ENCODE data around the gene SPC25. TPM values are rescaled to one million over a fixed set of nuclear protein-coding genes. Genes with fewer than 3 reads are reported as not detected.
"Not testable (repeated sequence)": the region's sequence is repeated elsewhere in the genome, so short reads cannot be mapped to it uniquely, and the experiment has no call there.

The SPC25 gene
- total RNA-seq, 1 donor from 2014 or later: 5.6 TPM

- H3K27me3 Mint-ChIP-seq (ENCODE audit: unreplicated experiment): peaks cover 29% of the 10 kb centered on the region
- peaks cover 17% of the 10 kb centered on the region for H3K4me1 Mint-ChIP-seq (ENCODE audit: unreplicated experiment)
- no peak overlapping the region for H3K4me3 Mint-ChIP-seq (ENCODE audit: unreplicated experiment)
- no peak for DNase-seq (ENCODE audit: extremely low spot score, unreplicated experiment)
- H3K9me3 Mint-ChIP-seq (ENCODE audit: unreplicated experiment): no peaks in the 10 kb centered on the region
- no peaks in the 10 kb centered on the region for H3K36me3 Mint-ChIP-seq (ENCODE audit: unreplicated experiment)
- no peak overlapping the region for H3K27ac Mint-ChIP-seq (ENCODE audit: unreplicated experiment)
- TF ChIP-seq CTCF (IDR thresholded peaks at IDR 0.05): no peak
These were observed 2.1 kb upstream of the SPC25 start for GRCh38 chr2:168892327-168892726.

DNA sequence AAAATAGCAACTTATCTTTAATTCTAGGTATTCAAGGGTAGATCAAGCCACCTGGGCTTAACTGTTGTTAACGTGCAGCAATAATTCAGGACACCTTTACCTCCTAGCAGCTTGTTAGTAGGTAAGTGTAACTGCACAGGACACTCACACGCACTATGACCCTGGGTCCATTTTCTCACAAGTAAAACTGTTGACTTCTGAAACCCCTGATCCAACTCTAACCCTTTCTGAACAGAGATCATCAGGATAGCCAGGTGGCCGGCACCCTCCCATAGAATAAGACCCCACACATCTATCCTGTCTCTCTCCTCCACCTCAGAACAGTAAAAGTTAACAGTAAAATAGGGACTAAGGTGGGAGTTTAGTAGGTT, 610 bp downstream of the SPC25 start:
- no peak for DNase-seq (ENCODE audit: extremely low spot score, unreplicated experiment)
- Mint-ChIP-seq H3K27me3 (ENCODE audit: unreplicated experiment) (peaks cover 21% of the 10 kb centered on the region), H3K4me3 (ENCODE audit: unreplicated experiment) (peak overlapping the region; percentile 95), H3K9me3 (ENCODE audit: unreplicated experiment) (no peaks in the 10 kb centered on the region), H3K4me1 (ENCODE audit: unreplicated experiment) (peaks cover 17% of the 10 kb centered on the region), H3K36me3 (ENCODE audit: unreplicated experiment) (no peaks in the 10 kb centered on the region), H3K27ac (ENCODE audit: unreplicated experiment) (no peak overlapping the region)
- TF ChIP-seq CTCF (IDR thresholded peaks at IDR 0.05): no peak

GRCh38 chr2:168884975-168885374, 5.3 kb downstream of the SPC25 start:
- no peak for TF ChIP-seq CTCF (IDR thresholded peaks at IDR 0.05)
- Mint-ChIP-seq H3K4me1 (ENCODE audit: unreplicated experiment) (peaks cover 9% of the 10 kb centered on the region), H3K4me3 (ENCODE audit: unreplicated experiment) (no peak overlapping the region), H3K27me3 (ENCODE audit: unreplicated experiment) (no peaks in the 10 kb centered on the region), H3K27ac (ENCODE audit: unreplicated experiment) (no peak overlapping the region), H3K9me3 (ENCODE audit: unreplicated experiment) (no peaks in the 10 kb centered on the region), H3K36me3 (ENCODE audit: unreplicated experiment) (no peaks in the 10 kb centered on the region)
- DNase-seq (ENCODE audit: extremely low spot score, unreplicated experiment): no peak

GRCh38 chr2:168882163-168882562, 8.1 kb downstream of the SPC25 start:
- H3K9me3 Mint-ChIP-seq (ENCODE audit: unreplicated experiment); H3K4me1 Mint-ChIP-seq (ENCODE audit: unreplicated experiment); H3K27me3 Mint-ChIP-seq (ENCODE audit: unreplicated experiment); H3K27ac Mint-ChIP-seq (ENCODE audit: unreplicated experiment); H3K4me3 Mint-ChIP-seq (ENCODE audit: unreplicated experiment); H3K36me3 Mint-ChIP-seq (ENCODE audit: unreplicated experiment); DNase-seq (ENCODE audit: extremely low spot score, unreplicated experiment): not testable (repeated sequence)

GRCh38 chr2:168874368-168875054, 15.7 kb downstream of the SPC25 start:
- Mint-ChIP-seq H3K9me3 (ENCODE audit: unreplicated experiment) (no peaks in the 10 kb centered on the region), H3K4me1 (ENCODE audit: unreplicated experiment) (peaks cover 14% of the 10 kb centered on the region)

DNA sequence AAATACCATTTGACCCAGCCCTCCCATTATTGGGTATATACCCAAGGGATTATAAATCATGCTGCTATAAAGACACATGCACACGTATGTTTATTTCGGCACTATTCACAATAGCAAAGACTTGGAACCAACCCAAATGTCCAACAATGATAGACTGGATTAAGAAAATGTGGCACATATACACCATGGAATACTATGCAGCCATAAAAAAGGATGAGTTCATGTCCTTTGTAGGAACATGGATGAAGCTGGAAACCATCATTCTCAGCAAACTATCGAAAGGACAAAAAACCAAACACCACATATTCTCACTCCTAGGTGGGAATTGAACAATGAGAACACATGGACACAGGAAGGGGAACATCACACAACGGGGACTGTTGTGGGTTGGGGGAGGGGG, 19.4 kb downstream of the SPC25 start:
- H3K27me3 Mint-ChIP-seq (ENCODE audit: unreplicated experiment); H3K4me1 Mint-ChIP-seq (ENCODE audit: unreplicated experiment); H3K27ac Mint-ChIP-seq (ENCODE audit: unreplicated experiment); H3K4me3 Mint-ChIP-seq (ENCODE audit: unreplicated experiment); H3K36me3 Mint-ChIP-seq (ENCODE audit: unreplicated experiment); H3K9me3 Mint-ChIP-seq (ENCODE audit: unreplicated experiment); DNase-seq (ENCODE audit: extremely low spot score, unreplicated experiment): not testable (repeated sequence)

More at GRCh38 chr2:168874368-168875054, 15.7 kb downstream of the SPC25 start:
- no peak overlapping the region for H3K27ac Mint-ChIP-seq (ENCODE audit: unreplicated experiment)
- no peak overlapping the region for H3K4me3 Mint-ChIP-seq (ENCODE audit: unreplicated experiment)
- no peak for DNase-seq (ENCODE audit: extremely low spot score, unreplicated experiment)
- peaks cover 3% of the 10 kb centered on the region for H3K36me3 Mint-ChIP-seq (ENCODE audit: unreplicated experiment)
- no peak for TF ChIP-seq CTCF (IDR thresholded peaks at IDR 0.05)
- no peaks in the 10 kb centered on the region for H3K27me3 Mint-ChIP-seq (ENCODE audit: unreplicated experiment)

- not testable (repeated sequence) for H3K4me3 Mint-ChIP-seq (ENCODE audit: unreplicated experiment); H3K27me3 Mint-ChIP-seq (ENCODE audit: unreplicated experiment); H3K36me3 Mint-ChIP-seq (ENCODE audit: unreplicated experiment); H3K9me3 Mint-ChIP-seq (ENCODE audit: unreplicated experiment); DNase-seq (ENCODE audit: extremely low spot score, unreplicated experiment); H3K27ac Mint-ChIP-seq (ENCODE audit: unreplicated experiment); H3K4me1 Mint-ChIP-seq (ENCODE audit: unreplicated experiment)
These were observed 19.9 kb downstream of the SPC25 start for GRCh38 chr2:168870369-168870768.

DNA sequence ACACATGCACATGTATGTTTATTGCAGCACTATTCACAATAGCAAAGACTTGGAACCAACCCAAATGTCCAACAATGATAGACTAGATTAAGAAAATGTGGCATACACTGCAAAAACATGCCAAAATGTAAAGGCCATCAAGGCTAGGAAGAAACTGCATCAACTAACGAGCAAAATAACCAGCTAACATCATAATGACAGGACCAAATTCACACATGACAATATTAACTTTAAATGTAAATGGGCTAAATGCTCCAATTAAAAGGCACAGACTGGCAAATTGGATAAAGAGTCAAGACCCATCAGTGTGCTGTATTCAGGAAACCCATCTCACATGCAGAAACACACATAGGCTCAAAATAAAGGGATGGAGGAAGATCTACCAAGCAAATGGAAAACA, 23.1 kb downstream of the SPC25 start:
- H3K36me3 Mint-ChIP-seq (ENCODE audit: unreplicated experiment); H3K9me3 Mint-ChIP-seq (ENCODE audit: unreplicated experiment); DNase-seq (ENCODE audit: extremely low spot score, unreplicated experiment); H3K27me3 Mint-ChIP-seq (ENCODE audit: unreplicated experiment); H3K27ac Mint-ChIP-seq (ENCODE audit: unreplicated experiment); H3K4me1 Mint-ChIP-seq (ENCODE audit: unreplicated experiment); H3K4me3 Mint-ChIP-seq (ENCODE audit: unreplicated experiment): not testable (repeated sequence)

Measured in osteocyte (in vitro differentiated cells).